Activated naive CD8-positive, alpha-beta T cell treated with anti-CD3 and anti-CD28 coated beads, Interleukin-2, amount 50 U/mL, for 16 hours (primary cell): Measurements from ENCODE around the gene ZNF587B.
A peak's percentile ranks its signal among the peaks of the same experiment; 100 is the strongest.
"Not testable (repeated sequence)": the region's sequence is repeated elsewhere in the genome, so short reads cannot be mapped to it uniquely, and the experiment has no call there.

Experiments used
- DNase-seq: peaks from one replicate; pipeline ENCODE4 v3.0.0-alpha.2; 2020; ENCODE audit warnings: low read depth, low spot score

The ZNF587B gene

DNA sequence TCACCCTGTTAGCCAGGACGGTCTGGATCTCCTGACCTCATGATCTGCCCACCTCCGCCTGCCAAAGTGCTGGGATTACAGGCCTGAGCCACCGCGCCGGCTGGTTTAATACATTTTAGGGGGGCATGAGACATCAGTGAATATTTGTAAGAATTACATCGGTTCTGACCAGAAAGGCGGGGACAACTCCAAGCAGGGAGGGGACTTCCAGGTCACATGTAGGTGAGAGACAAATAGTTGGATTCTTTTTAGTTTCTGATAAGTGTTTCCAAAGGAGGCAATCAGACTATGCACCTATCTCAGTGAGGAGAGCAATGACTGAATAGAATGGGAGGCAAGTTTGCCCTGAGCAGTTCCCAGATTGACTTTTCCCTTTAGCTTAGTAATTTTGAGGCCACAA lies 11.7 kb upstream of the ZNF587B start:
- DNase-seq = no peak

DNA sequence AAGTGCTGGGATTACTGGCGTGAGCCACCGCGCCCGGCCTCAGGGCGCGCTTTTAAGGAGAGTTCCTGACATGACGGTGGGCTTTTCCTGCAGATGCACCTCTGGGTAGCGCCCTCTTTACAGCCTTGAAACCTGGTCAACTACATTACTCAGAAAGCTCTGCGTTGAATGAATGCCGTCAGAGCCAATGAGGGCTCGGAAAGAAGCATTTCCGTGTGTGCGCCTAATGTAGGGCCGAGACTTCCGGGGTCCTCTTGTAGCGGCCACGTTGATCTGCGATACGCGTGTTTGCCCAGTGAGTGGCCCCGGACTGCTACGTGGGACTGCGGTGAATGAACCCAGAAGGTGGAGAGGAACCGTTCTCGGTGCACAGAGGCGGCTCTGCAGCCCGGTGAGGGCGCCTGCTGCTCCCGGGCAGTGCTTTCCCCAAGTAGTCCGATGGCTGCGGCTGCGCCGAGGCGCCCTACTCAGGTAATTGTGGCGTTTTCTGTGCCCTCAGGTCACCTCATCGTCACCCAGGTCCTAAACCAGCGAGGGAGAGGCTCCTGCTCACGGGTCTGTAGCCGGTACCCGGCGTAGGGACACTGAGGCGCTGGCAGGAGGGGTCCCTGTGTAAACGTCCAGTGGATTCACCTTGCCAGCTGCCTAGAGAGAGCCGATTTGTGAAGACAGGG lies 10.5 kb upstream of the ZNF587B start:
- peak; percentile 52 for DNase-seq

DNA sequence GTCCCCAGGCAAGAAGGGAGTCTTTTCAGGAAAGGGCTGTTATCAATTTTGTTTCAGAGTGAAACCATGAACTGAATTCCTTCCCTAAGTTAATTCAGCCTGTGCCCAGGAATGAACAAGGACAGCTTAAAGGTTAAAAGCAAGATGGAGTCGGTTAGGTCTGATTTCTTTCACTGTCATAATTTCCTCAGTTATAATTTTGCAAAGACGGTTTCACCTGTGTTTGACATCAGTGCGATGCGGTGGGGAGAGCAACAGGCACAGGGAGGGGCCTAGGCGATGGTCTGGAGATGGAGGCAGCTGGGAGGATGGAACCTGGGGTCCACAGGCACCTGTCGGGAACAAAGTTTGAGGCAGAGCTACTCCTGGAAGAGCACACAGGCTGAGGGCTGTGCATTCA lies 9.5 kb upstream of the ZNF587B start:
- DNase-seq = no peak

DNA sequence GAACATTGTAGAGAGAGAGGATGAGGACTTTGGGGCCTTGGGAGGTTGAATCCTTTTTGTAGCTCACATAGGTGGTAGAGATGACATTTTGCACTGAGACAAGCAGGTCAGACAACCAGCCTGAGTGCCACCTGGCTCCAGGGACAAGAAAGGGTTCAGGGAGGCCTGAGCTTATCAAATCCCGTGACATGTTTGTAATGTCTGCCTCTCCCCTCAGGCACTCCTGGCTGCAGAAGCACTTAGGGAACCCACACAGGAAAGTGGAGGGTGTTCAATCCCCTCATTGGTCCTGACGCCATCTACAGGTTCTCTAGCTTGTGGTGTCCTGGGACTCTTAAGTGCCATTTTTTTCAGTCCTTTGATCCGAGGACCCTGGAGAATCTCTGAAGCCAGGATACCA lies 9.0 kb upstream of the ZNF587B start:
- not testable (repeated sequence) for DNase-seq

DNA sequence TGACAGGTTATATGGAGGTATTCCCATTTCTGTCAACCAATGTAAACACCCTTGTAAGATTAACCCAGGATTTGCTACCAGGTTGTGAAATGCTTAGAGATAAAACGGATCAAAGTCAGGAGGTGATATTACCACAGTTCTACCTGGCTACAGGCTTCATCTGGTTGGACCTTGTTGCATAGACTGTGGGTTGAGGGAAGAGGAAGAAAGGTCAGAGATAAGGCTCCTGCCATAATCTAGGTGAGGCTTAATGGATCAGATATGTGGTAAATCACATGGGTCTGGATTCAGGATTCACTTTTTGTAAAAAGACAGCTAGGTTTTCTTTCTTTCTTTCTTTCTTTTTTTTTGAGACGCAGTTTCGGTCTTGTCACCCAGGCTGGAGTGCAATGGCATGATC lies 8.6 kb upstream of the ZNF587B start:
- not testable (repeated sequence) for DNase-seq

DNA sequence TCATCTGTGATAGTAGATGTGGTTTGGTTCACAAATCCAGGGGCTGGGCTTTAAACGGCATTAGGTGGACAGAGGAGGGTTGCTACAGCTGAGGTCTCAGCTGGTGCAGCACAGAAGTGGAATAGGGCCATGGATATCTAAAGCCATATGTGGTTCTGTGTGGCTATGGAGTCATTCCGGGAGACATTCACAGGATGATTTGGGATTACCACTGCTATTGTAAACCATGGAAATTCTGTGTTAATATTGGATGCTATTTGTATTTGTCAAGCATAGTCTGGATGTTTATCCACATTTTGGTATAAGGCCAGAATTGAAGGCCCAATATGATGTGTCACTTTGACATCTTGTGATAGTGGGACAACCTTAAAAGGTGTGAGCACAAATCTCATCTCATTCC lies 6.9 kb upstream of the ZNF587B start:
- DNase-seq = not testable (repeated sequence)

DNA sequence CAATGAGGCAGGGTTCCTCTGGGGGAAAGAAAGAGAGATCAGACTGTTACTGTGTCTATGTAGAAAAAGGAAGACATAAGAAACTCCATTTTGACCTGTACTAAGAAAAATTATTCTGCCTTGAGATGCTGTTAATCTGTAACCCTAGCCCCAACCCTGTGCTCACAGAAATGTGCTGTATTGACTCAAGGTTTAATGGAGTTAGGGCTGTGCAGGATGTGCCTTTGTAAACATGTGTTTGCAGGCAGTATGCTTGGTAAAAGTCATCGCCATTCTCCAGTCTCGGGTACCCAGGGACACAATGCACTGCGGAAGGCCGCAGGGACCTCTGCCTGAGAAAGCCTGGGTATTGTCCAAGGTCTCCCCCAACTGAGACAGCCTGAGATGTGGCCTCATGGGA lies 6.5 kb upstream of the ZNF587B start:
- not testable (repeated sequence) for DNase-seq

DNA sequence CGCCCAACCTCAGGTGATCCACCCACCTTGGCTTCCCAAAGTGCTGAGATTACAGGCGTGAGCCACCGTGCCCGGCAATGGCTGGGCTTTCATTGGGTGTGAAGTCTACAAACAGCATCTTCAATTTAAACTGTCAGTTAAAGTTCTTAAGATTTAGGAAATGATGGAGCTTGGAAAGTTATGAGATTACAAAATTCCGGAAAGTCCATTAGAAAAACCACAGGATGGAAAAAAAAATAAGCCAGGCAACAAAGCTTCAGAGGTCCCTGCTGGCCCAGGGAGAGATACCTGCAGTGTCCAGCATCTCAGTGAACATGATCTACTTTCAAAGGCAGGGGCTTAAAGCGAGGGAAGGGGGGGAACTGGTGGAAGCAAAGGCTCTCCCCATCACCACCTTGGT lies 4.6 kb upstream of the ZNF587B start:
- no peak for DNase-seq

DNA sequence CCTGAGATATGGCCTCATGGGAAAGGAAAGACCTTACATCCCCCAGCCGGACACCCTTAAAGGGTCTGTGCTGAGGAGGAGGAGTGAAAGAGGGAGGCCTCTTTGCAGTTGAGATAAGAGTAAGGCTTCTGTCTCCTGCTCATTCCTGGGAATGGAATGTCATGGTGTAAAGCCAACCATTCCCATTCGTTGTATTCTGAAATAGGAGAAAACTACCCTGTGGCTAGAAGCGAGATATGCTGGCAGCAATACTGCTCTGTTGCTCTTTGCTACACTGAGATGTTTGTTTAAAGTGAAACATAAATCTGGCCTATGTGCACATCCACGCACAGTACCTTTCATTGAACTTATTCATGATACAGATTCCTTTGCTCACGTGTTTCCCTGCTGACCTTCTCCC lies 783 bp upstream of the ZNF587B start:
- DNase-seq = no peak

DNA sequence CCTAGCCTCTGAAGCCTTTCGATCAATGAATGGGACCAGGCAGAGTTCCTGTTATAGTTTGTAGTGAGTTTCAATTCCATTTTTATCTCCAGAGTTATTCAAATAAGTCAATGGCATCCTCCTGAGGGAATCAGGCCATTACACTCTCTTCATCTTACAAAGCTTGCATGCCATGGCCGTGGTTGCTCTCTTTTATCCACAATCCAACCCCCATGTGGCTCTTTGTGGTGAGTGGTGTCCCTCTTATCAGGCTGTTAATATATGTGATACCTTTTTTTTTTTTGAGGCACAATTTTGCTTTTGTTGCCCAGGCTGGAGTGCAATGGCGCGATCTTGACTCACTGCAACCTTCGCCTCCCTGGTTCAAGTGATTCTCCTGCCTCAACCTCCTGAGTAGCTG lies 6.9 kb downstream of the ZNF587B start:
- not testable (repeated sequence) for DNase-seq

DNA sequence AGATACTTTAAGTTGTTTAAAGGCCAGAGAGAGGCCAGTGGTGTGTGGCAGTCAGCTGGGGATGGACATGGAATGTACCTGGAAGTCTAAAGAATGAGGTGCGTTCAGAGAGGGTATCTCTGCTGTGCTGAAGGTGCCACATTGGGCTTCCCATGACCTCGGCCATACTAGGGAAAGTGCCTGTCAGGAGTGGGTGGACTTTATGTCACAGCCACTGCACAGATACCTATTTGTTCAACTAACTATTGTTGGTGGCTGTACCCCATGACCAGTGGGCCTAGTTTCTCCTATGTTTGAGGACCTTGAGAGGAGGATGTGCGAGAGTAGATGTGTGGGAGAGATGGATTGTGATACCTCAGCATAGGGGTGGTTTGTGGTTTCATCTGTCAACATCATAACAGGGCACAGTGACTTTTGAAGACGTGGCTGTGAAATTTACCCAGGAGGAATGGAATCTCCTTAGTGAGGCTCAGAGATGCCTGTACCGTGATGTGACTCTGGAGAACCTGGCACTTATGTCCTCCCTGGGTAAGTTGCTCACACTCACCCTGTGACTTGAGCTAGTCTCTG lies 8.6 kb downstream of the ZNF587B start:
- DNase-seq = not testable (repeated sequence)

DNA sequence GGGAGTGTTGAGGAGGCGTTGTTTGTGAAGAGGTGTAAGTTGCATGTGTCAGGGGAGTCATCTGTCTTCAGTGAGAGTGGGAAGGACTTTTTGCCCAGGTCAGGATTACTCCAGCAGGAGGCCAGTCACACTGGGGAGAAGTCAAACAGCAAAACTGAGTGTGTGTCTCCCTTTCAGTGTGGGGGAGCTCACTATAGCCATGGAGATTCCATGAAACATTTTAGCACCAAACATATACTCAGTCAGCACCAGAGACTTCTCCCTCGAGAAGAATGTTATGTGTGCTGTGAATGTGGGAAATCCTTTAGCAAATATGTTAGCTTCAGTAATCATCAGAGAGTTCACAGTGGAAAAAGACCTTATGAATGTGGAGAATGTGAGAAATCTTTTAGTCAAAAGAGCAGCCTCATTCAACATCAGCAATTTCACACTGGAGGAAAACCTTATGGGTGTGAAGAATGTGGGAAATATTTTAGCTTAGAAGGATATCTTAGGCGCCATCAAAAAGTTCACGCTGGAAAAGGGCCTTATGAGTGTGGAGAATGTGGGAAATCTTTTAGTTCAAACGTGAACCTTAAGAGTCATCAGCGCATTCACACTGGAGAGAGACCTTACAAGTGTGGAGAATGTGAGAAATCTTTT lies 11.1 kb downstream of the ZNF587B start:
- DNase-seq = no peak

DNA sequence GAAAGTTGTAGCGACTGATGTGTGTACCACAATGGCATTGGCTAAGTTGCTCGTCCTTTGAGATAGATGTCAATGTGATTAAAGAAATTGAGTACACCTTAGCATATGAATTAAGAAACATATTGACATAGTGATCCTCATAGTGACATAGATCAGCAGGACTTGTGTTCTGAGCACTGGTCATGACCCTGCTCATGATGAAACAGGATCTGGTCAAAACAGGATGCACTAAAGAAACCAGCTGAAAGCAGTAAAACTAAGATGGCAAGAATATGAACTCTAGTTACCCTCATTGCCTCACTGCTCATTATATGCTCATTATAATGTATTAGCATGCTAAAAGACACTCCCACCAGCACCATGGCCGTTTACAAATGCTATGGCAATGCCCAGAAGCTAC lies 17.1 kb downstream of the ZNF587B start:
- not testable (repeated sequence) for DNase-seq

DNA sequence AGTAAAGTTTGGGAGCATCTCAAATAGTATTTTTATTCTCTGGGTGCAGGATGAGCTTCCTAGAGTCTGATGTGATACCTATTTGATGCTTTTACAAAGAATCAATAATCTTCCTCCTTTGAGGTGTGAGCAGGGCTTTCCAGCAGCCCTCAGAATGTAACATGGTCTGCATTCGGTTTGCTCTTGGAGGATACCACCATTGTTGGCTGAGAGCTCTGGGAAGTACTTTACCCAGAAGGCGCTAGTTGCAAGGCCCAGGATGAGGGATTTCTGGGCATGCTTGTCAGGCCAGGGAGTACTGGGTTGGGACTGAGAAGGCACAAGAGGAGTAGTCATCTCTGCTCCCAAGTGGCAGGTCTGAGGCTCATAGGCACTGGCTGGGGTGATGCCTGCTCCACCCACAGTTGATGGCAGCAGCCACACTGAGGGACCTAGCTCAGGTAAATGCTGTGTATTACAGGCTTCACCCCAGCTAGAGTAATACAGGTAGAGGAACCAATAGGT lies 19.1 kb downstream of the ZNF587B start:
- not testable (repeated sequence) for DNase-seq

DNA sequence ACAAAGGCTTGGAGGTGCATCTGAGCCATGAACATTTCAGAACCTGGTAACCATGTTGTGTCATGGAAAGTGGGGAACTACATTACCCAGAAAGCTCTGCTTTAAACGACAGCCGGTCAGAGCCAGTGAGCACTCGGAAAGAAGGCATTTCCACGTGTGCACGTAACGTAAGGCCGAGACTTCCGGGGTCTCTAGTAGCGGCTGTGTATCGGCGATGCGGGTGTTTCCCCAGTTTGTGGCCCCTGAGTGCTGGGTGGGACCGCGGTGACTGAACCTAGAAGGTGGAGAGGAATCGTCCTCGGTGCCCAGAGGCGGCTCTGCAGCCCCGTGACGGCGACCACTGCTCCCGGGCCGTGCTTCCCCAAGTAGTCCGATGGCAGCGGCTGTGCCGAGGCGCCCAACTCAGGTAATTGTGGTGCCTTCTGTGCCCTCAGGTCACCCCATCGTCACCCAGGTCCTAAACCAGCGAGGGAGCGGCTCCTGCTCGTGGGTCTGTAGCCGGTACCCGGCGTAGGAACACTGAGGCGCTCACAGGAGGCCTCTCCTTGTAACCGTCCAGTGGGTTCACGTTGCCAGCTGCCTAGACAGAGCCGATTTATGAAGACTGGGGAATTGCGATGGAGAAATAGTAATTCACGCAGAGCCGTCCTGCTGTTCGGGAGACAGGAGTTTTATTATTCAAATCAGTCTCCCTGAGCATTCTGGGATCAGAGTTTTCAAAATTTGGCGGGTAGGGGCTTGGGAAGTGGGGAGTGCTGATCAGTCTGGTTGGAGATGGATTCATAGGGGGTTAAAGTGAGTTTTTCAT lies 19.8 kb downstream of the ZNF587B start, which contains the start of gene ZNF587:
Gene ZNF587 (plus strand): TSS at position 194 of the 808 bp plus-strand sequence. CDS start 180 bp downstream, at position 374.
- DNase-seq = peak; percentile 48

DNA sequence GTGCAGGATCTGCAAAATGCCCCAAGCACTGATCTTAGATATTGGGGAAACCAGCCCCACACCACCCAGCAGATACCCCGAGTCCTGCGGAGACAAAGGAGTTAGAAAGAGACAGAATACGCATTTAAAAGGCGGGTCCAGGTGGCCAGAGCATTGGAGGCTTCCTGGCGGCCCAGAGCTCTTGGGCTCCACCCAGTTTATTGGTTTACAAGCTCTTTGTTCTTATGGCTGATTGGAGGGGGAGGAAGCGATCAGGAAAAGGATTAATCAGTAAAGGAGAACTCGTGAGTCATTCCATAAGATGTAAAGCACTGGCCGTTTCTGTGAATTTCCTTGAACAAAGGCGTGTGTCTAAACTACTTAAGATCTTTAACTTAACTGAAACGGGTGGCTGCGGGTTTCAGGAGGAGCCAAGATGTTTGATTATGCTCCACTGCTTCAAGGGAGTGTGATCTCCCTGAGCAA lies 20.5 kb downstream of the ZNF587B start:
- DNase-seq = no peak

DNA sequence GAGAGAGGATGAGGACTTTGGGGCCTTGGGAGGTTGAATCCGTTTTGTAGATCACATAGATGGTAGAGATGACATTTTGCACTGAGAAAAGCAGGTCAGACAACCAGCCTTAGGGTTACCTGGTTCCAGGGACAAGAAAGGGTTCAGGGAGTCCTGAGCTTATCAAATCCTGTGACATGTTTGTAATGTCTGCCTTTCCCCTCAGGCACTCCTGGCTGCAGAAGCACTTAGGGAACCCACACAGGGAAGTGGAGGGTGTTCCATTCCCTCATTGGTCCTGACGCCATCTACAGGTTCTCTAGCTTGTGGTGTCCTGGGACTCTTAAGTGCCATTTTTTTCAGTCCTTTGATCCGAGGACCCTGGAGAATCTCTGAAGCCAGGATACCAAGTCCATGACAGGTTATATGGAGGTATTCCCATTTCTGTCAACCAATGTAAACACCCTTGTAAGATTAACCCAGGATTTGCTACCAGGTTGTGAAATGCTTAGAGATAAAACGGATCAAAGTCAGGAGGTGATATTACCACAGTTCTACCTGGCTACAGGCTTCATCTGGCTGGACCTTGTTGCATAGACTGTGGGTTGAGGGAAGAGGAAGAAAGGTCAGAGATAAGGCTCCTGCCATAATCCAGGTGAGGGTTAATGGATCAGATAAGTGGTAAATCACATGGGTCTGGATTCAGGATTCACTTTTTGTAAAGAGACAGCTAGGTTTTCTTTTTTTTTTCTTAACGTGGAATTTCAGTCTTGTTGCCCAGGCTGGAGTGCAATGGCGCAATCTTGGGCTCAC lies 21.9 kb downstream of the ZNF587B start:
- not testable (repeated sequence) for DNase-seq

DNA sequence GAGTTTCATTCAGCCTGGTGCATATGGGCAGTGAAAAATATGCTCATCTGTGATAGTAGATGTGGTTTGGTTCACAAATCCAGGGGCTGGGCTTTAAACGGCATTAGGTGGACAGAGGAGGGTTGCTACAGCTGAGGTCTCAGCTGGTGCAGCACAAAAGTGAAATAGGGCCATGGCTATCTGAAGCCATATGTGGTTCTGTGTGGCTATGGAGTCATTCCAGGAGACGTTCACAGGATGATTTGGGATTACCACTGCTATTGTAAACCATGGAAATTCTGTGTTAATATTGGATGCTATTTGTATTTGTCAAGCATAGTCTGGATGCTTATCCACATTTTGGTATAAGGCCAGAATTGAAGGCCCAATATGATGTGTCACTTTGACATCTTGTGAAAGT lies 24.0 kb downstream of the ZNF587B start:
- not testable (repeated sequence) for DNase-seq

DNA sequence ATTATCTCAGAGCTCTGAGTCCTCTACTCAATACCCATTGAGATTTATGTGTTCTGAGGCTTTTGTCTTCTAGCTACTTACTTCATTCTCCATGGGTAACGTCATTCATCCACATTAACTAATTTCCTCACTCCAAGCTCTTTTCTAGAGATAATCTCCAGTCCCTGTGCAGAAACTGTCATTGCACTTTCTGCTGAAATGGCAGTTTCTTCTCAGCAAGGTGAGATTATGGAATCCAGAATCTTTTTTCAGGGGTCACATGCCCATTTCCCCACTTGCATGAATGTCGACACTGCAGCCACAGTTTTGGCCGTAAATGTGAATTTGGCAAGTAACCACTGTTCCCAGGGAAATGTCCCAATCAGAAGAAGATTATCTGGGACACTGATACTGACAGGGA lies 32.3 kb downstream of the ZNF587B start:
- DNase-seq = not testable (repeated sequence)

DNA sequence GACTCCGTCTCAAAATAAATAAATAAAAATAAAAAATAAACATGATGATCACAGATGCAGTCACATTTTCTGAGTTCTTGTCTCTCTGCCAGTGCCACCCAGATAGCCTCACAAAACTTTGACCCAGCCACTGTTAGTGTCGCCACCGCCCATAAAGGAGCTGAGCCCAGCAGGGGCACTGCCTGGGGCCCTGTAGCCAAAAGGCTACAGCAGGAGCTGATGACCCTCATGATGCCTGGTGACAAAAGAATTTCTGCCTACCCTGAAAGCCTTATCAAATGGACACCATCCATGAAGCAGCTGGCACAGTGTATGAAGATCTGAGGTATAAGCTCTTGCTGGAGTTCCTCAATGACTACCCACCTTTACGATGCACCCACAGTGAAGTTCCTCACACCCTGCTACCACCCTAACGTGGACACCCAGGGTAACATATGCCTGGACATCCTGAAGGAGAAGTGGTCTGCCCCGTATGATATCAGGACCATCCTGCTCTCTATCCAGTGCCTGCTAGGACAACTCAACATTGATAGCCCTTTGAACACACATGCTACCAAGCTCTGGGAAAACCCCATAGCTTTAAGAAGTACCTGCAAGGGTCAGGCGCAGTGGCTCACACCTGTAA lies 37.9 kb downstream of the ZNF587B start:
- no peak for DNase-seq

DNA sequence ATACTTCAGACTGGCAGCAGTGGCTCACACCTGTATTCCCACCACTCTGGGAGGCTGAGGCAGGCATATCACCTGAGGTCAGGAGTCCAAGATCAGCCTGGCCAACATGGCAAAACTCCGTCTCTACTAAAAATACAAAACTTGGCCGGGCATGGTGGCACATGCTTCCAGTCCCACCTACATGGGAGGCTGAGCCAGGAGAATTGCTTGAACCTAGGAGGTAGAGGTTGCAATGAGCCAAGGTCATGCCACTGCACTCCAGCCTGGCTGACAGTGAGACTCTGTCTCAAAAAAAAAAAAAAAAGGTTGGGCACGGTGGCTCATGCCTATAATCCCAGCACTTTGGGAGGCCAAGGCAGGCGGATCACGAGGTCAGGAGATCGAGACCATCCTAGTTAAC lies 39.6 kb downstream of the ZNF587B start:
- DNase-seq = not testable (repeated sequence)
